ENCODE data around the gene CD80. TPM values are rescaled to one million over a fixed set of nuclear protein-coding genes. Genes with fewer than 3 reads are reported as not detected.
"Not testable (repeated sequence)": the region's sequence is repeated elsewhere in the genome, so short reads cannot be mapped to it uniquely, and the experiment has no call there.

Gene CD80
- total RNA-seq, 4 donors from 2014 or later = 2.4 to 13.8 TPM; not detected in 2

- in situ Hi-C loops (cut with MboI; ENCODE audit: low pct_ligation_motif_present in 1 of 4, low pct_unique_long_range_greater_than_20kb in 1 of 4, low sequenced_read_pairs in 3 of 4) (no loop called here), intact Hi-C loops (cut with DNase I; ENCODE audit: low total_unique reads) (no loop called here)
- Histone ChIP-seq H3K4me3 (no peak overlapping the region), H3K4me1 (no peaks in the 10 kb centered on the region), H3K27me3 (no peaks in the 10 kb centered on the region), H3K9me3 (no peaks in the 10 kb centered on the region), H3K27ac (no peak overlapping the region), H3K36me3 (no peaks in the 10 kb centered on the region)
- DNase-seq = no peak
- TF ChIP-seq, protein P1, sequence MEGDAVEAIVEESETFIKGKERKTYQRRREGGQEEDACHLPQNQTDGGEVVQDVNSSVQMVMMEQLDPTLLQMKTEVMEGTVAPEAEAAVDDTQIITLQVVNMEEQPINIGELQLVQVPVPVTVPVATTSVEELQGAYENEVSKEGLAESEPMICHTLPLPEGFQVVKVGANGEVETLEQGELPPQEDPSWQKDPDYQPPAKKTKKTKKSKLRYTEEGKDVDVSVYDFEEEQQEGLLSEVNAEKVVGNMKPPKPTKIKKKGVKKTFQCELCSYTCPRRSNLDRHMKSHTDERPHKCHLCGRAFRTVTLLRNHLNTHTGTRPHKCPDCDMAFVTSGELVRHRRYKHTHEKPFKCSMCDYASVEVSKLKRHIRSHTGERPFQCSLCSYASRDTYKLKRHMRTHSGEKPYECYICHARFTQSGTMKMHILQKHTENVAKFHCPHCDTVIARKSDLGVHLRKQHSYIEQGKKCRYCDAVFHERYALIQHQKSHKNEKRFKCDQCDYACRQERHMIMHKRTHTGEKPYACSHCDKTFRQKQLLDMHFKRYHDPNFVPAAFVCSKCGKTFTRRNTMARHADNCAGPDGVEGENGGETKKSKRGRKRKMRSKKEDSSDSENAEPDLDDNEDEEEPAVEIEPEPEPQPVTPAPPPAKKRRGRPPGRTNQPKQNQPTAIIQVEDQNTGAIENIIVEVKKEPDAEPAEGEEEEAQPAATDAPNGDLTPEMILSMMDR (IDR thresholded peaks at IDR 0.05) = no peak
- TF ChIP-seq POLR2A (IDR thresholded peaks at IDR 0.05) = no peak
- TF ChIP-seq EP300 (IDR thresholded peaks at IDR 0.05; ENCODE audit: low read depth) = no peak
- TF ChIP-seq POLR2AphosphoS5 (IDR thresholded peaks at IDR 0.05) = no peak
- 69 to 81% methylated on average over 7 of the region's 7 CpGs for WGBS, 2 donors (ENCODE audit: low coverage in 1 of 2)
Observed at GRCh38 chr3:119557192-119557876, 2.1 kb downstream of the CD80 start.

GRCh38 chr3:119555929-119556328, 3.5 kb downstream of the CD80 start:
- no peak overlapping the region for H3K4me3 ChIP-seq
- no peaks in the 10 kb centered on the region for H3K36me3 ChIP-seq
- no peaks in the 10 kb centered on the region for H3K4me1 ChIP-seq
- WGBS, 2 donors (ENCODE audit: low coverage in 1 of 2) = 82% methylated on average over 1 of the region's 1 CpG; no CpG with 5 or more reads in 1 of the 2 donors
- no peaks in the 10 kb centered on the region for H3K9me3 ChIP-seq
- no peaks in the 10 kb centered on the region for H3K27me3 ChIP-seq
- DNase-seq = no peak
- no peak overlapping the region for H3K27ac ChIP-seq
- intact Hi-C loops (cut with DNase I; ENCODE audit: low total_unique reads) = no loop called here
- in situ Hi-C loops (cut with MboI; ENCODE audit: low pct_ligation_motif_present in 1 of 4, low pct_unique_long_range_greater_than_20kb in 1 of 4, low sequenced_read_pairs in 3 of 4) = no loop called here
- TF ChIP-seq POLR2AphosphoS5 (IDR thresholded peaks at IDR 0.05) = no peak

DNA sequence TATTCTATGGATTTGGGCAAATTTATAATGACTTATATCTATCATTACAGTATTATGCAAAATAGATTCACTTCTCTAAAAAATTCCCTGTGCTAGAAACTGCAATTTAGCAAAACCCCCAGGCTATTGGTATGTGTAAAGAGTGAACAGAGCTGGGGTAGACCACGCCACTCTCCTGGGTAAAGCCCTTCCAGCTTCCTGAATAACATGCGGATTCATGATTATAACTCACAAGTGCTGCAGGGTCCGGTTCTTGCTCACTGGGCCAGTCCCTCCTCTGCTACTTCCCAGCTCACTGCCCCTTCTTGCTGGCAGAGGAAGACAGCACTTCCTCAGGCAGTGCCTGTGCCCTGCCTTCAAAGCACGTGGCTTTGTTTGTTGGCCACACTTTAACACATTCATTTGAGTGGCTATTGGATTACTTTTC, 4.1 kb downstream of the CD80 start:
- H3K4me3 ChIP-seq = no peak overlapping the region
- intact Hi-C loops (cut with DNase I; ENCODE audit: low total_unique reads) (no loop called here), in situ Hi-C loops (cut with MboI; ENCODE audit: low pct_ligation_motif_present in 1 of 4, low pct_unique_long_range_greater_than_20kb in 1 of 4, low sequenced_read_pairs in 3 of 4) (no loop called here)
- H3K4me1 ChIP-seq = no peaks in the 10 kb centered on the region
- TF ChIP-seq, protein P1 (IDR thresholded peaks at IDR 0.05) = no peak
- TF ChIP-seq POLR2AphosphoS5 (IDR thresholded peaks at IDR 0.05) = no peak
- TF ChIP-seq POLR2A (IDR thresholded peaks at IDR 0.05) = no peak
- no peak for TF ChIP-seq EP300 (IDR thresholded peaks at IDR 0.05; ENCODE audit: low read depth)
- H3K27me3 ChIP-seq = no peaks in the 10 kb centered on the region
- no peak overlapping the region for H3K27ac ChIP-seq
- H3K36me3 ChIP-seq = no peaks in the 10 kb centered on the region
- H3K9me3 ChIP-seq = no peaks in the 10 kb centered on the region
- no peak for DNase-seq
- WGBS, 2 donors (ENCODE audit: low coverage in 1 of 2) = 0 to 70% methylated on average over 1 to 4 of the region's 4 CpGs

GRCh38 chr3:119553823-119554415, 5.5 kb downstream of the CD80 start:
- TF ChIP-seq, protein P1 (IDR thresholded peaks at IDR 0.05) = no peak
- TF ChIP-seq EP300 (IDR thresholded peaks at IDR 0.05; ENCODE audit: low read depth) (no peak), POLR2AphosphoS5 (IDR thresholded peaks at IDR 0.05) (no peak), POLR2A (IDR thresholded peaks at IDR 0.05) (no peak)
- no peak overlapping the region for H3K4me3 ChIP-seq
- intact Hi-C loops (cut with DNase I; ENCODE audit: low total_unique reads) (no loop called here), in situ Hi-C loops (cut with MboI; ENCODE audit: low pct_ligation_motif_present in 1 of 4, low pct_unique_long_range_greater_than_20kb in 1 of 4, low sequenced_read_pairs in 3 of 4) (no loop called here)
- H3K9me3 ChIP-seq = no peaks in the 10 kb centered on the region
- no peaks in the 10 kb centered on the region for H3K36me3 ChIP-seq
- H3K27me3 ChIP-seq = no peaks in the 10 kb centered on the region
- no peaks in the 10 kb centered on the region for H3K4me1 ChIP-seq
- no peak overlapping the region for H3K27ac ChIP-seq
- no peak for DNase-seq
- WGBS, 2 donors (ENCODE audit: low coverage in 1 of 2) = 62 to 89% methylated on average over 3 to 5 of the region's 5 CpGs

DNA sequence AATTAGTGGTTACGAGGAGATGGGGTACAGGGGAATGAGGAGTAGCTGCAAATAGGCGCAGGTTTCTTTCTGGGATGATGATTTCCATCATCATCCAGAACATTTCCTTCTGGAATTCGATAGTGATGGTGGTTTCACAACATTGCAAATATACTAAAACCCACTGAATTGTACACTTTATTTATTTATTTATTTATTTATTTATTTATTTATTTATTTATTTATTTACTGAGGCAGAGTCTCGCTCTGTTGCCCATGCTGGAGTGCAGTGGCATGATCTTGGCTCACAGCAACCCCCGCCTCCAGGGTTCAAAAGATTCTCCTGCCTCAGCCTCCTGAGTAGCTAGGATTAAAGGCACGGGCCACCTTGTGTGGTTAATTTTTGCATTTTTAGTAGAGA, 6.5 kb downstream of the CD80 start:
- H3K27ac ChIP-seq; H3K9me3 ChIP-seq; H3K4me3 ChIP-seq; H3K36me3 ChIP-seq; H3K27me3 ChIP-seq; H3K4me1 ChIP-seq; in situ Hi-C loops (cut with MboI; ENCODE audit: low pct_ligation_motif_present in 1 of 4, low pct_unique_long_range_greater_than_20kb in 1 of 4, low sequenced_read_pairs in 3 of 4); DNase-seq; intact Hi-C loops (cut with DNase I; ENCODE audit: low total_unique reads): not testable (repeated sequence)
- 79 to 85% methylated on average over 3 to 6 of the region's 6 CpGs for WGBS, 2 donors (ENCODE audit: low coverage in 1 of 2)

Measured in transverse colon (tissue), 4 donors.